Fibroblast of villous mesenchyme (primary cell): Measurements from ENCODE around the gene NYAP2. TPM values are rescaled to one million over a fixed set of nuclear protein-coding genes. Genes with fewer than 3 reads are reported as not detected.
A peak's percentile ranks its signal among the peaks of the same experiment; 100 is the strongest.

Experiments
- DNase-seq: peaks from one replicate; pipeline ENCODE4 v3.0.0-alpha.2; 2010; ENCODE audit warnings: low read depth
- H3K4me3 ChIP-seq: 2 replicates; pipeline ENCODE4 v1.5.1; 2011; ENCODE audit warnings: low read depth, mild to moderate bottlenecking, low read length
- CTCF ChIP-seq: IDR thresholded peaks from 2 replicates; pipeline ENCODE4 v1.5.1; 2012; ENCODE audit warnings: low read depth, mild to moderate bottlenecking, low read length; ENCODE audit not compliant: insufficient read depth
- total RNA-seq: library from RNA; depleted of rRNA; stranded (reverse); fragments of >200 nt; gene quantifications from 2 replicates; pipeline ENCODE4 v1.2.3, GENCODE V29; 2012

NYAP2 gene
- total RNA-seq, 1 donor, result not detected

- no peak for DNase-seq
- TF ChIP-seq CTCF, result no peak
- H3K4me3 ChIP-seq, result no peak overlapping the region
Measured at GRCh38 chr2:225637259-225637658, 237.7 kb downstream of the NYAP2 start.

- no peak for TF ChIP-seq CTCF
- no peak overlapping the region for H3K4me3 ChIP-seq
- DNase-seq, result no peak
Measured at GRCh38 chr2:225640550-225640949, 241.0 kb downstream of the NYAP2 start.

- H3K4me3 ChIP-seq, result no peak overlapping the region
- no peak for TF ChIP-seq CTCF
- DNase-seq, result no peak
Measured at GRCh38 chr2:225649274-225649673, 249.8 kb downstream of the NYAP2 start.

- no peak overlapping the region for H3K4me3 ChIP-seq
- TF ChIP-seq CTCF, result no peak
- DNase-seq, result no peak
Measured at GRCh38 chr2:225650041-225650440, 250.5 kb downstream of the NYAP2 start.

GRCh38 chr2:225660262-225661131 is 261.0 kb downstream of the NYAP2 start:
- no peak overlapping the region for H3K4me3 ChIP-seq
- DNase-seq, result peak; percentile 63
- TF ChIP-seq CTCF, result peak; percentile 90

- H3K4me3 ChIP-seq, result no peak overlapping the region
- no peak for DNase-seq
- no peak for TF ChIP-seq CTCF
Measured at GRCh38 chr2:225662101-225662500, 262.6 kb downstream of the NYAP2 start.
